PC-9 (cell line): Measurements from ENCODE around the gene LRTM1.

ENCODE experiments used
- EZH2 ChIP-seq: fragments of 200-600 bp; sonication (generic); IDR thresholded peaks from 2 replicates; pipeline ENCODE4 v1.8.0; 2017; ENCODE audit warnings: antibody characterized with exemption, low read depth
- TF ChIP-seq, protein P1 (sequence below): fragments of 200-600 bp; sonication (generic); conservative IDR thresholded peaks from 2 replicates; pipeline ENCODE4 v1.6.1; 2017; ENCODE audit warnings: mixed run types, antibody characterized with exemption, mild to moderate bottlenecking, moderate library complexity

GRCh38 chr3:54977439-54977838, 49.6 kb upstream of the LRTM1 start:
- TF ChIP-seq, protein P1, sequence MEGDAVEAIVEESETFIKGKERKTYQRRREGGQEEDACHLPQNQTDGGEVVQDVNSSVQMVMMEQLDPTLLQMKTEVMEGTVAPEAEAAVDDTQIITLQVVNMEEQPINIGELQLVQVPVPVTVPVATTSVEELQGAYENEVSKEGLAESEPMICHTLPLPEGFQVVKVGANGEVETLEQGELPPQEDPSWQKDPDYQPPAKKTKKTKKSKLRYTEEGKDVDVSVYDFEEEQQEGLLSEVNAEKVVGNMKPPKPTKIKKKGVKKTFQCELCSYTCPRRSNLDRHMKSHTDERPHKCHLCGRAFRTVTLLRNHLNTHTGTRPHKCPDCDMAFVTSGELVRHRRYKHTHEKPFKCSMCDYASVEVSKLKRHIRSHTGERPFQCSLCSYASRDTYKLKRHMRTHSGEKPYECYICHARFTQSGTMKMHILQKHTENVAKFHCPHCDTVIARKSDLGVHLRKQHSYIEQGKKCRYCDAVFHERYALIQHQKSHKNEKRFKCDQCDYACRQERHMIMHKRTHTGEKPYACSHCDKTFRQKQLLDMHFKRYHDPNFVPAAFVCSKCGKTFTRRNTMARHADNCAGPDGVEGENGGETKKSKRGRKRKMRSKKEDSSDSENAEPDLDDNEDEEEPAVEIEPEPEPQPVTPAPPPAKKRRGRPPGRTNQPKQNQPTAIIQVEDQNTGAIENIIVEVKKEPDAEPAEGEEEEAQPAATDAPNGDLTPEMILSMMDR: no peak
- no peak for TF ChIP-seq EZH2
